ENCODE data around the gene FUT7. TPM values are rescaled to one million over a fixed set of nuclear protein-coding genes. Genes with fewer than 3 reads are reported as not detected.

FUT7 gene
- polyA plus RNA-seq, 1 donor = 0.08 TPM

- DNase-seq (ENCODE audit: low read depth) = no peak
These were observed 17.9 kb upstream of the FUT7 start for GRCh38 chr9:137049544-137050449.

DNA sequence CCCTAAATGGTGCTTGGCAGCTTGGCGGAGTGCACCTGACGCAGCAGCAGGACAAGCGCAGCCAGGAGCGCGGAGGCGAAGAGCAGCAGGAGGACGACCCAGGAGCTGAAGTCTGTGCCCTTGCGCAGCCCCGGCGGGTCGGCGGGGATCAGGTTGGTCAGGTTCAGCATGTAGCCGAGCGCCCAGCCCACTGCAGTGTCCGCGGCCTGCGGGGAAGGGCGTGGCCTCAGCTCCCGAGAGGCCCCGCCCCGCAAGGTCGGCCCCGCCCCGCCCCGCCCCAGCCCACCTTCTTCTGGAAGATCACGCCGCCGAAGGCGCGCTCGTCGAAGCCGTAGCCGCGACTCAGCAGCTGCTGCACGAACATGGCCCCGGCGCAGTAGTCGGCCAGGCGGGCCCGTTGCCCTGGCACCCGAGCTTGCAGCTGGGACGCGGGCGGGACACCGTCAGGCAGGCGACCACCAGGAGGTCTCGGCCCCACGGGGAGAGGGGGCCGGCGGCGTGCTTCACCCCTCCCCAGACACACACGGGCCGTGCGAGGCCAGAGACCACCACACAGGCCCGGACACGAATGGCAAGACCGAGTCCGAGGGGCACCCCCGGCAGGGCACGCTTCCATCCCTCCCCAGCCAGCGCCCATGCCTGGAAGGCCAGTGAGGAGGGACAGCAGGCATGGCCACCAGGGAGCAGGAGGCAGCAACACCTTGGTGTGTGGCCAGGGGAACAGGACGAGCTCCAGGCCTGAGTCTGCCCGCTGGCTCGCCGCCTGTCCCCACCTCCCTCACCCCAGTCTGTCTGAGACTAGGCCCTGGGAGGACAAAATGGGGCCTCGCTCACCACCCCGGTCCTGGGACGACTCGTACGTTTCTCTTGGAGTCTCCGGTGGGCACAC, 17.0 kb upstream of the FUT7 start:
- no peak for DNase-seq (ENCODE audit: low read depth)

DNA sequence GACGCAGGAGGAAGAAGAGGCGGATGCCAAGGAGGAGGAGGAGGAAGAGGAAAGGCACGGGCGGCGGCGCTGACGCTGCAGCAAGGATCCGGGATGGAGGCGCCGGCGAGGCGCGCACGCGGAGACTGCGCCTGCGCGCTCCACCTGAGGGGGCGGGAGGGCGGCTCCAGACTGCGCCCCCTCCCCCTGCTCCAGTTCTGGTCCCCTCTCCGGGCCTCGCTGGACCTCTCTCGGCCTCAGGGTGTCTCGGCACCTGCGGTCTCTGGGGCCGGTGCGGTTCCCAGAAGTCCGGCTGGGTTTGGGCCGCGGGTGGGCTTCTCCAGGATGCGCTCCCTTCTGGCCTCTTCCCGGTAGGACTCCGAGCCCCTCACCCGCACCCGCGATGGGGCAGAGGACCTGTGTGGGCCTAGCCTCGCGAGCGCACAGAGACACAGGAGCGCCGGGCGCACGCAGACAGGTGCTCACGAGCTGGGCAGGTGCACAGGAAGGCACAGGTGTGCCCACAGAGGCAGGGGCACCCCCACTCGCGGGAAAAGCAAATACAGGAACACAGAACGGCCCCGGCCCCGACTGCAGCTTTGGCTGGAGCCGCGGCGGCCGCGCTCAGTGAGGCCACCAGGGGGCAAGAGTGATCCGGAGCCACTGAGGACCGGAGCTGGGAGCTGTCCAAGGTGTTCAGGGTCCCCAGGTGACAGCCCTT, 14.3 kb upstream of the FUT7 start, which contains the start of gene NPDC1:
Gene NPDC1, minus strand, starts transcription at position 90 of the 700 bp plus-strand sequence. CDS start 188 bp downstream, outside the sequence.
- no peak for DNase-seq (ENCODE audit: low read depth)

- DNase-seq (ENCODE audit: low read depth) = no peak
These were observed 13.6 kb upstream of the FUT7 start for GRCh38 chr9:137045294-137046087.

GRCh38 chr9:137044502-137045177, 12.8 kb upstream of the FUT7 start:
- no peak for DNase-seq (ENCODE audit: low read depth)

DNA sequence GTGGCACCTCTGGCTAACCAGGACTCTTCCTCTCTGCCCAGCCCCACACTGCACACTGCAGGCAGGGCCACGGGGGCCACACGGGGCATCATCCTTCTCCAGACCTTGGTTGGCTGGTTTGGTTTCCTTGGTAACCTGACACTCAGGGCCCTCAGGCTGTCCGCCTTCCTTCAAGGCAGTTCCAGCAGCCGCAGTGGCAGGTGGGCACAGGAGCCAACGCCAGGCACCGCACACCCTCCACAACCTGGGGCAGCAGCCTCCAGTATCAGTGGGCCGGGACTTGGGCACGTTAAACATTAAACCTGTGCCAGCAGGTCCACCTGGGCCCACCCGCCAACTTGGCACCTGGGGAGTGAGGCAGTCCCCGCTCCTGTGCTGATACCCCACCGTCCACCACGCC, 12.1 kb upstream of the FUT7 start:
- DNase-seq (ENCODE audit: low read depth) = no peak

DNA sequence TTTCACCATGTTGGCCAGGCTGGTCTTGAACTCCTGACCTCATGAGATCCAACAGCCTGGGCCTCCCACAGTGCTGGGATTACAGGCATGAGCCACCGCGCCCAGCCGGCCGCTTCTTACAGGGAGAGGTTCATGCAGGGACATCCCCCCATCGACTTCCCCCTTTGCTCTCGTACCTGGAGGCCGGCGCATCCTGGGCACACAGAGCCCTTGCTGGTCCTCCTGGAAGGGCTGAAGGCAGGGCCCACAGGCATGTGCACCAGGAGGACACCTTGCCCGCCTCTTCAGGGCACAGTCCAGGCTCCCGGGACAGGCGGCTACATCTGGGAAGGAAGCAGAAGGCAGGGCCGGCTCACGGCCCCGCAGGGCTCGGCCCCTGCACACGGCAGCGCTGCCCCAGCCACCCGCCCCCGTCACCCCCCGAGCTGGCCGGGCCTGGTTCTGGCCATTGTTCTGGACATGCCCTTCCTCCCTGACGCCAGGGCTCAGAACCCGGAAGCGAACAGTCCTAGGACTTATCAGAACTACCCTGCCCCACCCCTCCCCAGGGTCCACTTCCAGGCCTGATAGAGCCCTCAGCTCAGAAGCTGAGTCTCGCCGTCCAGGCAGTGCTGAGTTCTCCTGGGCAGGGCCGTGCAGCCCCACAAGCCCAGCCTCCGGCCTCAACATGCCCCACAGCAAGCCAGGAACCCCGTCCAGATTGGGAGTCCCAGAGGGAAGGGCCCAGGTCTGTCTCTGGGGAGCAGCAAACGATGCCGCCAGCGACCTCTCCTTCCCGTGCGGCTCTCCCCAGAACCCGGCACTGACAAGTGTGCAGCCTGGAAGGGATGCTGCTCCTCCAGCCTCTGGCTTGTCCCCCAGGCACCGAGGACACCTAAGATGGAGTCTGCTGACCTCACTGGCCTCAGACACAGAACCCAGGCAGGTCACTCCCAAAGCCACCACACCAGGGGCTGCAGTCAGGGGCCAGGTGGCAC, 11.2 kb upstream of the FUT7 start:
- DNase-seq (ENCODE audit: low read depth) = no peak

DNA sequence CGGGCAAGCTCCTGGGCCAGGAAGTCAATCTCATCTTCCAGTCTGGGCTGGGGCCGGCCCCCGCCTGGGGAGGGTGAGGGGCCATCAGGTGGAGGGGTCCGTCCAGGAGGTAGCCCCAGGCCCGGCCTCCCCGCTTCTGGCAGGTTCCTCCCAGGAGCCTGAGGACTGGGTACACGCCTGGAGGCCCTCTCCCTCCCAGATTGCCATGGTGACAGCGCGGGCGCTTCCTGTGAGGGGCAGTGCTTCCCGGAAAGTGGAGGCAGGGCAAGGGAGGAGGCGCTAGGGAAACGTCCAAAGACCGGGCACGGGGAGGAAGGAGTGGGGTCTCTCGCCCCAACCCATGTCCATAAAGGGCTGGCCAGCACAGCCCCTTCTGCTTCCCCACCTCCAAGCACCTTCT, 9.2 kb upstream of the FUT7 start:
- DNase-seq (ENCODE audit: low read depth) = no peak

- DNase-seq (ENCODE audit: low read depth) = no peak
These were observed 8.7 kb upstream of the FUT7 start for GRCh38 chr9:137040568-137040967.

DNA sequence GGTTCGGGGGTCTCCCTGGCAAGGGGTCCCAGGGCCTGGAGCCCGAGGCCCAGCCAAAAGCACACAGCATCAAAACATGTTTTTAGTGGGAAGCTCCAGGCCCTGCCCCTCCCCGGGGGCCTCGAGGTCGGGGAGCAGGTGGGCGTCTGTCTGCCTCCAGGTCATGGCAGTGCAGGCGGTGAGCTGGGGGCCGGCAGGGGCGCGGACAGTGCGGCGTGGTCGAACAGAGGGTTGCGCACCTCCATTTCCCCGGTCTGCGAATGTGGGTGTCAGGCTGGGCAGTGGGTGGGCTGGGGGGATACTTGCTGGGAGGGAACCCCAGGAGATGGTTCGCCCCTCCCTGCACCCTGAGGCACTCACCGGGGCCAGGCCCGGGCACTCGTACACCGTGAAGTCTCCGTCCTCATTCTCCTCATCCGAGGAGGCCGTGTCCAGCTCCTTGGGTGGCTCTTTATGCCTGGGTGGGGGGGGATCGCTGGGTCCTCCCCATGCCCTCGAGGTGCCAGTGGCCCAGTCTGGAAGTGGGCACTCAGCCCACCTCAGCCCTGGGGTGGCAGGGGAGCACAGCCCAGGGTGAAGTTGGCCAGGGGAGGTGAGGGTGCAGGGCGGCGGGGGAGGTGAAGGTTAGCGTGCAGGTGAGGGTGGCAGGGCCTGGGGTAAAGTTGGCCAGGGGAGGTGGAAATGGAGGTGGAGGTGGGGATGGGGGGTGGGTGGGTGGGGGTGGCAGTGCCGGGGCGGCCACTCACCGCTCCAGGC, 7.9 kb upstream of the FUT7 start:
- no peak for DNase-seq (ENCODE audit: low read depth)

GRCh38 chr9:137038916-137039315, 7.0 kb upstream of the FUT7 start:
- no peak for DNase-seq (ENCODE audit: low read depth)

- DNase-seq (ENCODE audit: low read depth) = no peak
These were observed 5.6 kb upstream of the FUT7 start for GRCh38 chr9:137037483-137037882.

DNA sequence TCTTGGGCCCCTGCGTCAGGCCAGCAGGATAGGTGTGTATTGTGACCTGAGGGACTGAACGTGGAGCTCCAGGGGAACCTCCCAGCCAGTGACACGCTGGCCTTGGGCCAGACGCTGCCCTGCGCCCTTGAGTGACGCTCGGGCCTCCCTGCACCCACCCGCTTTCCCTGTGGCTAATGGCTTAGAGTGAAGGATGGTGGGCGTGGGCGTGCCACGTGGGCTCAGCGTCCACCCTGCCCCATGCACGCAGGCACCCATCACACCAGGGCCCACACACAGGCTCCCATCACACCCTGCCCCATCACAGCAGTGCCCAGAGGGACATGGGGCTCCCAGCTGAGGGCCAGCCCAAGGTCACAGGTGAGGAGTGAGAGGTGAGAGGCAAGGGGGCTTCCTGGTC, 5.1 kb upstream of the FUT7 start:
- DNase-seq (ENCODE audit: low read depth) = no peak

GRCh38 chr9:137035937-137036336, 4.0 kb upstream of the FUT7 start:
- DNase-seq (ENCODE audit: low read depth) = no peak

GRCh38 chr9:137035507-137035834, 3.6 kb upstream of the FUT7 start:
- no peak for DNase-seq (ENCODE audit: low read depth)

DNA sequence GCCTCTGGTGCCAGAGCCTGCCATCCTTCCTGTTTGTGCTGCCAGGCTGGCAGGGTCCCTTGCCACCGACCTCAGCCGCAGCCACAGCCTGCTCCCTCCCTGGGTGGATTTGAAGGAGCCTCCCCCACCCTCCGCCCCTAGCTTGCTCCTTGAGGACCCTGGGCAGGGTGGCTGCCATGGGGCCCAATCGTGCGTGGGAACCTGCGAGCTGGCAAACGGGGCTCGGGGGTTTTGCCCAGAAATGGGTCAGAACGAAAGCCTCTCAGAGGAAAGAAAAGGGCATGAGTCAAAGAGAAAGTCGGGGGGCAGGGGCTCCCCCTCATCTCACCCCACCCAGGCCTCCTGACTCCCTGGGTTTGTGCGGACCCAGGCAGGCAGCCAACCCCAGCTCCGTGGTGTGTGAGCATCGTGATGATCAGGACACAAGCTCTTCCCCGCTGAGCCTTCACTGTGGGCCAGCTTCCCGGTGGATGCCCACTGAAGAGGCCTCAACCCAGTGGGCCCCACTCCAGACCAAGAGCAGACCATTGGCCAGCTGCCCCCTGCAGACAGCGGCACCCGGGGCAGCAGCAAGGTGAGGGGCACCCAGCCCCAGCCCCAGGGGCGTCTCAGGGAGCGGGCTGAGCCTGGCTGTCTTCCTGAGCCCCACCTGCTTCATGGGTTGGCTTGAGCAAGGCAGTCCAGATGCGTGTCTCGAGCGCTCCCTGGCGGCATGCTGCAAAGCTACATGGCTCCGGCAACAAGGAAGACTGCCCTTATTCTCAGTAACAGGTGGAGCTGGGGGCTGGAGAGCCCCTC, 3.0 kb upstream of the FUT7 start:
- no peak for DNase-seq (ENCODE audit: low read depth)

DNA sequence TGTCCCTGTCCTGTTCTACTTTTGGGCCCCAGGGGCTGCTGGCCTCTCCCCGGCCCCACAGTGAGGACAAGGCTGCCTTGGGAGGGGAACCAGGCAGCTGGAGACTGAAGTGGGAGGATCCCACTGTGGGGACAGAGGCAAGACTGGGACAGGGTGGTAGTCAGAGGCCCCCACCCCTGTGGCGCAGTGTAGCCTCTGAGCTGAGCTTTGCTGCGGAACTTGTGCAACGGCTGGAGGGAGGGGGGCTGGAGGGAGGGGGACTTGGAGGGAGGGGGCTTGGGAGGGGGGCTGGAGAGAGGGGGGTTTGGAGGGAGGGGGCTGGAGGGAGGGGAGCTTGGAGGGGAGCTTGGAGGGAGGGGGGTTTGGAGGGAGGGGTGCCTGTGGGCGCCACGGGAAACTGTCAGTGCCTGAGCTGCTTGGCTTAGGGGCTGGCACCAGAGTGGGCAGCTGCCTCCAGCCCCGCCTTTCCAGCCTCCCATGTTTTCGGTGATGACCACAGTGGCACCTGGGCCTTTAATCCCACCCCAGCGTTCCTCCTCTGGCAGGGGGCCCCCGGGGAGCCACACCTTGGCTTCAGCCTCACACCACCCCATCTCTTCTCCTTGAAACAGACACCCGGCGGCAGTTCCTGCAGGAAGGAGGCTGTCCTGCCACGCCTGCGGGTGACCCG, 2.3 kb upstream of the FUT7 start:
- DNase-seq (ENCODE audit: low read depth) = no peak
